ENCODE measurements around the gene PLXNC1. TPM values are rescaled to one million over a fixed set of nuclear protein-coding genes. Genes with fewer than 3 reads are reported as not detected.

The PLXNC1 gene
- total RNA-seq, 1 experiment from 2014 or later = 1.3 TPM

DNA sequence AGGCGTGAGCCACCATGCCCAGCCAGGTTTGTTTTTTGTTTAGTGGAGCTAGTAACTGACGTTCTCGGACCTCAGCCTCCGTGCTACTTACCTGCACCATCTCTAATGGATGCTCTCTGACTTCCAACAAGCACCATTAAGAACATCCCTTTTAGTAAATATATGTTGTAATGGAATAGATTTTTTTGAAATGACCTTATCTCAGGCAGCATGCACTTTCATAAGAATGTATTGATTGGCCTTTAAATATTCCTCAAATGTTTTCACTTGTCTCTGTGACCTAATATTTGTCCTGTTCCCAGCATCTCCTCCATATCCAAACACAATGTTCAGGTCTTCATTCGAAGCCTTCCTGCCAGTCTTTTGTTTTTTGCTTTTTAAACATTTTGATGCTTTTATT, 51.7 kb downstream of the PLXNC1 start:
- H3K4me3 Mint-ChIP-seq (ENCODE audit: low read depth, unreplicated experiment) = no peak overlapping the region
- H3K36me3 Mint-ChIP-seq (ENCODE audit: insufficient read depth, unreplicated experiment) = no peaks in the 10 kb centered on the region
- BruUV-seq (replicated peaks) = no TSS peak
- intact Hi-C loops (cut with micrococcal nuclease; ENCODE audit: unreplicated experiment) = no loop called here
- TF ChIP-seq, protein P1, sequence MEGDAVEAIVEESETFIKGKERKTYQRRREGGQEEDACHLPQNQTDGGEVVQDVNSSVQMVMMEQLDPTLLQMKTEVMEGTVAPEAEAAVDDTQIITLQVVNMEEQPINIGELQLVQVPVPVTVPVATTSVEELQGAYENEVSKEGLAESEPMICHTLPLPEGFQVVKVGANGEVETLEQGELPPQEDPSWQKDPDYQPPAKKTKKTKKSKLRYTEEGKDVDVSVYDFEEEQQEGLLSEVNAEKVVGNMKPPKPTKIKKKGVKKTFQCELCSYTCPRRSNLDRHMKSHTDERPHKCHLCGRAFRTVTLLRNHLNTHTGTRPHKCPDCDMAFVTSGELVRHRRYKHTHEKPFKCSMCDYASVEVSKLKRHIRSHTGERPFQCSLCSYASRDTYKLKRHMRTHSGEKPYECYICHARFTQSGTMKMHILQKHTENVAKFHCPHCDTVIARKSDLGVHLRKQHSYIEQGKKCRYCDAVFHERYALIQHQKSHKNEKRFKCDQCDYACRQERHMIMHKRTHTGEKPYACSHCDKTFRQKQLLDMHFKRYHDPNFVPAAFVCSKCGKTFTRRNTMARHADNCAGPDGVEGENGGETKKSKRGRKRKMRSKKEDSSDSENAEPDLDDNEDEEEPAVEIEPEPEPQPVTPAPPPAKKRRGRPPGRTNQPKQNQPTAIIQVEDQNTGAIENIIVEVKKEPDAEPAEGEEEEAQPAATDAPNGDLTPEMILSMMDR (IDR thresholded peaks at IDR 0.05; ENCODE audit: unreplicated experiment) = no peak
- no peaks in the 10 kb centered on the region for H3K4me1 Mint-ChIP-seq (ENCODE audit: low read depth, unreplicated experiment)
- CTCF ChIA-PET = no interaction called here
- H3K27me3 Mint-ChIP-seq (ENCODE audit: unreplicated experiment) = peaks cover 33% of the 10 kb centered on the region
- H3K27ac Mint-ChIP-seq (ENCODE audit: unreplicated experiment) = no peak overlapping the region
- H3K9me3 Mint-ChIP-seq (ENCODE audit: low read depth, unreplicated experiment) = peaks cover 3% of the 10 kb centered on the region
- DNase-seq = no peak

DNA sequence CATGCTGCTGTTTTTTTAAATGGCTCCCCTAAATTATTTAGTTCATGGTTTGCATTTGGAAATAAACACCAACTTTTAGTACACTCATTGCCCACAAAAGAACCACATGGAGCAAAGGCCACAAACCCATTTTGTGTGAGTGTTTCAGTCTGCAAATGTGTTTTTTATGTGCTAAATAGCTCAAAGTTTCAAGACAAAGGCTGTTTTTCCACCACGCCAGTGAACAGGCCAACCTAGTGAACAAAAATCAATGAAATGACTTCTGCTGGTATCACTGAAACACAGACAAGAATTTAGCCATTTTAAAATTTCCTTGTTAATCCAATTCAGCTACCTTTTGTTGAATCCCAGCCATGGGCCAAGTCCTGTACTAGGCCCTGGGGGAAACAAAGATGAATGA, 52.3 kb downstream of the PLXNC1 start:
- TF ChIP-seq, protein P1 (IDR thresholded peaks at IDR 0.05; ENCODE audit: unreplicated experiment) = no peak
- no TSS peak for BruUV-seq (replicated peaks)
- H3K36me3 Mint-ChIP-seq (ENCODE audit: insufficient read depth, unreplicated experiment) = no peaks in the 10 kb centered on the region
- H3K27ac Mint-ChIP-seq (ENCODE audit: unreplicated experiment) = no peak overlapping the region
- CTCF ChIA-PET = interaction anchor here (1.2 kb wide), 1 partner anchor 62 kb away, joined by 4 read pairs; no protein-coding TSS in a partner anchor
- H3K9me3 Mint-ChIP-seq (ENCODE audit: low read depth, unreplicated experiment) = peaks cover 3% of the 10 kb centered on the region
- no peak for DNase-seq
- intact Hi-C loops (cut with micrococcal nuclease; ENCODE audit: unreplicated experiment) = no loop called here
- H3K27me3 Mint-ChIP-seq (ENCODE audit: unreplicated experiment) = peaks cover 33% of the 10 kb centered on the region
- H3K4me3 Mint-ChIP-seq (ENCODE audit: low read depth, unreplicated experiment) = no peak overlapping the region
- no peaks in the 10 kb centered on the region for H3K4me1 Mint-ChIP-seq (ENCODE audit: low read depth, unreplicated experiment)

DNA sequence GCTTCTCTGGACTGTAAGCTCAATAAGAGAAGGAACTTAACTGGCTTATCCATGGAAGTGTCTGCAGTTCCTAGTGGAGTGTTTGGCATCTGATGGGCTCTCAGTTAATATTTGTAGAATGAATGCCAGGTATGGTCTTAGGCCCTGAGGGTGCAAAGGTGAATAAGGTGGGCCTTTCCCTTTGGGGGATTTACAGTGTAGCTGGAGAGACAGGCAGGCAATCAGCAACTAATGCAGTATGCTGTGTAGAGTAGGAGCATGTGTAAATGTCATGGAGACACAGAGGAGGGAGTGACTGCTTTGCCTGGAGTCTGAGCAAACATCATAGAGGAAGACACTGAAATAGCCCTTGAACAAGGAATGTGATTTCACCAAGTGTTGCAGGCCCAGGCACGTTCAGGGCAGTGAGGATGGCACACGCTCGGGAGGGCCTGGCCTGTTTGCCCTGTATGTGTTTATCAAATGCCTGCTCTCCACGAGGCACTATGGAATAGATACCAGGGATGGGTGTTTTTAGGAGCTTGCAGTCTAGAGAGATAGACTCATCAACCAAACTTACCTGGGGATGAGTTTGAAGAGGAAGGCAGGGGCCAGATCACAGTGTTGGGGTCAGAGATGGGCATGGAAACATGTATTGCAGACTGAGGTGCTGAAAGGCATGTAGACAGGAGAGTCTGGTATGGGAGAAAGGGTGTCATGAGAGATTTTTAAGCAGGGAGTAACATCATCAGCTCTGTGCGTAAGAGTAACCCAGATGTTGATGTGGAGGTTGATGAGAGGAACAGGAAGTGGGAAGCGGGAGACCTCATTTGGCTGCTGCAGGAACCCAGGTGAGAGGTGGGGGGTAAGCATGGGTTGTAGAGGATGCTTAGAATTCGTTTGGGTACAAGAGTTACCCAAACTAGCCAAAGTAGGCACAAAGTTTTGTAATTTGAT, 54.1 kb downstream of the PLXNC1 start:
- Mint-ChIP-seq H3K27ac (ENCODE audit: unreplicated experiment) (no peak overlapping the region), H3K36me3 (ENCODE audit: insufficient read depth, unreplicated experiment) (no peaks in the 10 kb centered on the region), H3K27me3 (ENCODE audit: unreplicated experiment) (peaks cover 24% of the 10 kb centered on the region), H3K4me1 (ENCODE audit: low read depth, unreplicated experiment) (no peaks in the 10 kb centered on the region), H3K4me3 (ENCODE audit: low read depth, unreplicated experiment) (no peak overlapping the region), H3K9me3 (ENCODE audit: low read depth, unreplicated experiment) (no peaks in the 10 kb centered on the region)
- TF ChIP-seq, protein P1 (IDR thresholded peaks at IDR 0.05; ENCODE audit: unreplicated experiment) = no peak
- DNase-seq = no peak
- CTCF ChIA-PET = interaction anchor here (0.6 kb wide), 2 partner anchors 178 to 1309 kb away, joined by 3 to 5 read pairs; no protein-coding TSS in a partner anchor
- intact Hi-C loops (cut with micrococcal nuclease; ENCODE audit: unreplicated experiment) = no loop called here
- no TSS peak for BruUV-seq (replicated peaks)

DNA sequence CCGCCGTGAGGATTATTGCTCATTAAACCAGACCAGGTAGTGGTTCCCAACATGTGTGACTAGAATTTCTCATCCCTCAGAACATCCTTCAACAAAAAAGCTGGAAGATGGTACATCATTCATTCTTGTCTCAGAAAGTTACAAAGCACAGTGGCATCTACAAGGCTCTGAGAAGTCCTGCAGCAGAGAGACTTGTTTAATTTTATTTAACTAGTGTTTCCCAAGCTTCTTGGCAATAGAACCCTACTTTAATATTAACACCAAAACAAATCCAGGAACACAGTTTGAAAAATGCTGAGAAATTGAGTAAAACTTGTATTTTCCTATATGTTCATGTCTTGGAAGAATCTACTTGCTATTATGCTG, 54.8 kb downstream of the PLXNC1 start:
- CTCF ChIA-PET = no interaction called here
- H3K27ac Mint-ChIP-seq (ENCODE audit: unreplicated experiment) = no peak overlapping the region
- no peaks in the 10 kb centered on the region for H3K4me1 Mint-ChIP-seq (ENCODE audit: low read depth, unreplicated experiment)
- no peak overlapping the region for H3K4me3 Mint-ChIP-seq (ENCODE audit: low read depth, unreplicated experiment)
- no peaks in the 10 kb centered on the region for H3K9me3 Mint-ChIP-seq (ENCODE audit: low read depth, unreplicated experiment)
- BruUV-seq (replicated peaks) = no TSS peak
- TF ChIP-seq, protein P1 (IDR thresholded peaks at IDR 0.05; ENCODE audit: unreplicated experiment) = no peak
- H3K27me3 Mint-ChIP-seq (ENCODE audit: unreplicated experiment) = peaks cover 20% of the 10 kb centered on the region
- intact Hi-C loops (cut with micrococcal nuclease; ENCODE audit: unreplicated experiment) = no loop called here
- DNase-seq = no peak
- no peaks in the 10 kb centered on the region for H3K36me3 Mint-ChIP-seq (ENCODE audit: insufficient read depth, unreplicated experiment)

Measured in Calu3 (cell line).